HEK293 (cell line): ENCODE results near the gene RIN2.

Experiments used
- CTCF ChIA-PET: fragments of 350-600 bp; formaldehyde crosslinking; extraction: SDS; loops from one replicate; lab custom pipeline; 2021; ENCODE audit warnings: antibody characterized with exemption; lab: Yijun Ruan, JAX
- POLR2A ChIA-PET: fragments of 300-600 bp; formaldehyde crosslinking; extraction: SDS; loops from one replicate; lab custom pipeline; 2020; ENCODE audit warnings: antibody characterized with exemption, inconsistent platforms; lab: Yijun Ruan, JAX
- H3K27ac ChIP-seq: fragments of 200-500 bp; sonication (Bioruptor generic); 2 replicates; pipeline ENCODE4 v1.5.1; 2014; ENCODE audit warnings: low read depth, low read length, control low read depth, inconsistent platforms; ENCODE audit errors: extremely low read depth
- H3K36me3 ChIP-seq, 2 experiments: fragments of 200-500 bp in 1 of 2; sonication (Bioruptor generic) in 1 of 2; 1 replicate in 1 of 2; 2 replicates in 1 of 2; pipeline ENCODE4 v1.5.1; 2014 to 2017; ENCODE audit warnings: inconsistent platforms in 2 of 2, low read length in 2 of 2; ENCODE audit not compliant: control insufficient read depth in 2 of 2, insufficient read depth in 1 of 2
- H3K4me1 ChIP-seq: fragments of 200-500 bp; sonication (Bioruptor generic); 2 replicates; pipeline ENCODE4 v1.5.1; 2014; ENCODE audit warnings: mild to moderate bottlenecking, low read length, inconsistent platforms; ENCODE audit not compliant: control insufficient read depth, insufficient read depth
- H3K4me3 ChIP-seq: 2 replicates; pipeline ENCODE4 v1.5.1; 2011; ENCODE audit warnings: low read depth, mild to moderate bottlenecking, control low read depth, low read length, moderate library complexity
- H3K9me3 ChIP-seq: fragments of 200-500 bp; sonication (Bioruptor generic); 2 replicates; pipeline ENCODE4 v1.5.1; 2014; ENCODE audit warnings: low read depth, low read length, inconsistent platforms; ENCODE audit not compliant: control insufficient read depth, insufficient read depth
- HOXD13 ChIP-seq: sonication (generic); formaldehyde crosslinking; IDR thresholded peaks from 2 replicates; pipeline ENCODE4 v1.8.0; 2022; ENCODE audit warnings: missing genetic modification reagents, borderline replicate concordance
- KLF8 ChIP-seq: fragments of 450-650 bp; formaldehyde crosslinking; IDR thresholded peaks from 2 replicates; pipeline ENCODE4 v1.5.1; 2016; ENCODE audit warnings: missing biosample characterization, missing genetic modification characterization
- MYNN ChIP-seq: fragments of 450-650 bp; formaldehyde crosslinking; IDR thresholded peaks from 2 replicates; pipeline ENCODE4 v1.5.1; 2016; ENCODE audit warnings: missing biosample characterization, missing genetic modification characterization, borderline replicate concordance
- PBX3 ChIP-seq: sonication (generic); formaldehyde crosslinking; IDR thresholded peaks from 2 replicates; pipeline ENCODE4 v1.8.1; 2022; ENCODE audit warnings: mild to moderate bottlenecking, moderate library complexity, missing genetic modification reagents
- PRDM1 ChIP-seq: fragments of 450-650 bp; formaldehyde crosslinking; IDR thresholded peaks from 2 replicates; pipeline ENCODE4; 2016; ENCODE audit warnings: missing biosample characterization, missing genetic modification characterization
- TRIM28 ChIP-seq: IDR thresholded peaks from 2 replicates; pipeline ENCODE4 v1.6.1; 2011; ENCODE audit warnings: low read length, control low read depth, borderline replicate concordance
- ZBTB7A ChIP-seq: fragments of 450-650 bp; formaldehyde crosslinking; IDR thresholded peaks from 2 replicates; pipeline ENCODE4 v1.5.1; 2016; ENCODE audit warnings: low read depth, missing biosample characterization, missing genetic modification characterization
- ZFP3 ChIP-seq: fragments of 450-650 bp; formaldehyde crosslinking; IDR thresholded peaks from 2 replicates; pipeline ENCODE4 v1.5.1; 2016; ENCODE audit warnings: low read depth, missing biosample characterization, missing genetic modification characterization
- ZNF184 ChIP-seq: fragments of 450-650 bp; IDR thresholded peaks from 2 replicates; pipeline ENCODE4 v1.5.1; 2018; ENCODE audit warnings: missing biosample characterization, mild to moderate bottlenecking, missing genetic modification characterization
- ZNF19 ChIP-seq: fragments of 450-650 bp; formaldehyde crosslinking; IDR thresholded peaks from 2 replicates; pipeline ENCODE4; 2016; ENCODE audit warnings: missing biosample characterization, missing genetic modification characterization, low read depth
- ZNF24 ChIP-seq: fragments of 450-650 bp; formaldehyde crosslinking; IDR thresholded peaks from 2 replicates; pipeline ENCODE4 v1.5.1; 2016; ENCODE audit warnings: missing biosample characterization, missing genetic modification characterization
- ZNF335 ChIP-seq: fragments of 450-650 bp; formaldehyde crosslinking; conservative IDR thresholded peaks from 2 replicates; pipeline ENCODE4 v1.5.1; 2016; ENCODE audit warnings: missing biosample characterization, missing genetic modification characterization
- ZNF394 ChIP-seq: fragments of 450-650 bp; formaldehyde crosslinking; IDR thresholded peaks from 2 replicates; pipeline ENCODE4 v1.5.1; 2016; ENCODE audit warnings: missing biosample characterization, missing genetic modification characterization, mild to moderate bottlenecking, moderate library complexity, borderline replicate concordance
- ZNF48 ChIP-seq: fragments of 450-650 bp; formaldehyde crosslinking; IDR thresholded peaks from 2 replicates; pipeline ENCODE4 v1.5.1; 2016; ENCODE audit warnings: missing biosample characterization, missing genetic modification characterization
- ZNF513 ChIP-seq: fragments of 450-650 bp; IDR thresholded peaks from 2 replicates; pipeline ENCODE4 v1.5.1; 2018; ENCODE audit warnings: missing biosample characterization, missing genetic modification characterization
- ZNF645 ChIP-seq: fragments of 450-650 bp; formaldehyde crosslinking; IDR thresholded peaks from 2 replicates; pipeline ENCODE4; 2016; ENCODE audit warnings: missing biosample characterization, missing genetic modification characterization
- ZNF768 ChIP-seq: fragments of 450-650 bp; formaldehyde crosslinking; IDR thresholded peaks from 2 replicates; pipeline ENCODE4 v1.5.1; 2018; ENCODE audit warnings: missing biosample characterization, mild to moderate bottlenecking, missing genetic modification characterization
- ZNF837 ChIP-seq: fragments of 450-650 bp; formaldehyde crosslinking; IDR thresholded peaks from 2 replicates; pipeline ENCODE4 v1.5.1; 2016; ENCODE audit warnings: missing biosample characterization, missing genetic modification characterization
- TF ChIP-seq, protein P1 (sequence below): fragments of 450-650 bp; formaldehyde crosslinking; IDR thresholded peaks from 2 replicates; pipeline ENCODE4 v1.5.1; 2017; ENCODE audit warnings: missing biosample characterization, missing genetic modification characterization
- TF ChIP-seq, protein P2 (sequence below): fragments of 450-650 bp; formaldehyde crosslinking; IDR thresholded peaks from 2 replicates; pipeline ENCODE4 v1.5.1; 2016; ENCODE audit warnings: missing biosample characterization, missing genetic modification characterization
- TF ChIP-seq, protein P3 (sequence below): fragments of 450-650 bp; formaldehyde crosslinking; IDR thresholded peaks from 2 replicates; pipeline ENCODE4 v1.5.1; 2016; ENCODE audit warnings: missing biosample characterization, missing genetic modification characterization

The RIN2 gene

GRCh38 chr20:19729672-19730071 lies 28.4 kb upstream of the RIN2 start (continued):
- TF ChIP-seq, protein P1, sequence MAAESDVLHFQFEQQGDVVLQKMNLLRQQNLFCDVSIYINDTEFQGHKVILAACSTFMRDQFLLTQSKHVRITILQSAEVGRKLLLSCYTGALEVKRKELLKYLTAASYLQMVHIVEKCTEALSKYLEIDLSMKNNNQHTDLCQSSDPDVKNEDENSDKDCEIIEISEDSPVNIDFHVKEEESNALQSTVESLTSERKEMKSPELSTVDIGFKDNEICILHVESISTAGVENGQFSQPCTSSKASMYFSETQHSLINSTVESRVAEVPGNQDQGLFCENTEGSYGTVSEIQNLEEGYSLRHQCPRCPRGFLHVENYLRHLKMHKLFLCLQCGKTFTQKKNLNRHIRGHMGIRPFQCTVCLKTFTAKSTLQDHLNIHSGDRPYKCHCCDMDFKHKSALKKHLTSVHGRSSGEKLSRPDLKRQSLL: no peak
- no peak for TF ChIP-seq ZNF645 (tag by site-specific recombination)
- TF ChIP-seq, all 188 proteins: peak for 0

- Histone ChIP-seq H3K36me3 (no peaks in the 10 kb centered on the region), H3K27ac (no peak overlapping the region), H3K4me3 (no peak overlapping the region), H3K4me1 (peaks cover 1% of the 10 kb centered on the region; the same call in 1 of the 2 replicates), H3K9me3 (no peaks in the 10 kb centered on the region)
- TF ChIP-seq KLF8 (no peak), PRDM1 (tag by site-specific recombination) (no peak), HOXD13 (CRISPR knock-in tag) (no peak)
- TF ChIP-seq, protein P1: no peak
- ChIA-PET POLR2A (no interaction called here), CTCF (no interaction called here)
Measured at GRCh38 chr20:19730706-19731105, 27.4 kb upstream of the RIN2 start.

DNA sequence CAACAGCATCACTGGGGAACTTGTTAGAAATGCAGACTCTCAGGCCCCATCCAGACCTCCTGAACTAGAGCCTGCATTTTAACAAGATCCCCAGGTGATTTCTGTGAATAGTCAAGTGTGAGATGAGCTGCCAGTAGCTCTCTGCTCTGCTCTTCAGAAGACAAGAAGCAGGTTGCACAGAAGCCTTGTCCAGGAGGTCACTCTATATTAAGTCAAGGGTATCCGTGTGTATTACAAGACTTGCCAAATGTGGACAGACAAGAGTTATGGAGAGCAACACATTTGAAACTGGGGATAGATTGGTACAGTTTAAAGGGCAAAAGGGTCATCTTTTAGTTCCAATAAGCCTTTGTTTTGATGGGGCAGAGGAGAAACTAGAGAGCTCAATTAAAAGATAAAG lies 23.2 kb upstream of the RIN2 start:
- TF ChIP-seq, protein P2, sequence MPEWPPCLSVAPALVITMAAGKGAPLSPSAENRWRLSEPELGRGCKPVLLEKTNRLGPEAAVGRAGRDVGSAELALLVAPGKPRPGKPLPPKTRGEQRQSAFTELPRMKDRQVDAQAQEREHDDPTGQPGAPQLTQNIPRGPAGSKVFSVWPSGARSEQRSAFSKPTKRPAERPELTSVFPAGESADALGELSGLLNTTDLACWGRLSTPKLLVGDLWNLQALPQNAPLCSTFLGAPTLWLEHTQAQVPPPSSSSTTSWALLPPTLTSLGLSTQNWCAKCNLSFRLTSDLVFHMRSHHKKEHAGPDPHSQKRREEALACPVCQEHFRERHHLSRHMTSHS: no peak
- TF ChIP-seq ZBTB7A (tag by site-specific recombination): no peak
- TF ChIP-seq ZNF837: no peak
- no peak for TF ChIP-seq ZNF24 (tag by site-specific recombination)
- TF ChIP-seq, protein P3, sequence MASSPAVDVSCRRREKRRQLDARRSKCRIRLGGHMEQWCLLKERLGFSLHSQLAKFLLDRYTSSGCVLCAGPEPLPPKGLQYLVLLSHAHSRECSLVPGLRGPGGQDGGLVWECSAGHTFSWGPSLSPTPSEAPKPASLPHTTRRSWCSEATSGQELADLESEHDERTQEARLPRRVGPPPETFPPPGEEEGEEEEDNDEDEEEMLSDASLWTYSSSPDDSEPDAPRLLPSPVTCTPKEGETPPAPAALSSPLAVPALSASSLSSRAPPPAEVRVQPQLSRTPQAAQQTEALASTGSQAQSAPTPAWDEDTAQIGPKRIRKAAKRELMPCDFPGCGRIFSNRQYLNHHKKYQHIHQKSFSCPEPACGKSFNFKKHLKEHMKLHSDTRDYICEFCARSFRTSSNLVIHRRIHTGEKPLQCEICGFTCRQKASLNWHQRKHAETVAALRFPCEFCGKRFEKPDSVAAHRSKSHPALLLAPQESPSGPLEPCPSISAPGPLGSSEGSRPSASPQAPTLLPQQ (tag by site-specific recombination): no peak
- no peak for TF ChIP-seq ZNF394 (tag by site-specific recombination)
- TF ChIP-seq ZNF19 (tag by site-specific recombination): no peak
- no peak for TF ChIP-seq TRIM28
- TF ChIP-seq ZNF184 (tag by site-specific recombination): no peak
- no peak for TF ChIP-seq PBX3 (CRISPR knock-in tag)
- no peak for TF ChIP-seq ZNF768 (tag by site-specific recombination)
- no peak for TF ChIP-seq ZNF513
- no peak for TF ChIP-seq ZFP3 (tag by site-specific recombination)
- TF ChIP-seq MYNN (tag by site-specific recombination): no peak
- no peak for TF ChIP-seq ZNF335 (tag by site-specific recombination)
- TF ChIP-seq ZNF48 (tag by site-specific recombination): no peak
- POLR2A ChIA-PET: no interaction called here
- Histone ChIP-seq H3K36me3 (no peaks in the 10 kb centered on the region), H3K9me3 (no peaks in the 10 kb centered on the region), H3K4me3 (no peak overlapping the region), H3K4me1 (peaks cover 3% of the 10 kb centered on the region; the same call in 1 of the 2 replicates), H3K27ac (no peak overlapping the region)
- CTCF ChIA-PET: interaction anchor here (1.0 kb wide), 1 partner anchor 42 kb away, joined by 3 read pairs; no protein-coding TSS in a partner anchor
